ENCODE results near the gene ZNF408. TPM values are rescaled to one million over a fixed set of nuclear protein-coding genes. Genes with fewer than 3 reads are reported as not detected.
A peak's percentile ranks its signal among the peaks of the same experiment; 100 is the strongest.

ZNF408 gene
- total RNA-seq, 1 donor from 2014 or later = 9.3 TPM

GRCh38 chr11:46661836-46662235 is 39.0 kb upstream of the ZNF408 start:
- TF ChIP-seq CTCF (IDR thresholded peaks at IDR 0.05) = no peak
- peaks cover 98% of the 10 kb centered on the region for H3K36me3 ChIP-seq
- intact Hi-C loops (cut with DNase I) = no loop called here
- H3K4me1 ChIP-seq = no peaks in the 10 kb centered on the region
- H3K4me3 ChIP-seq = no peak overlapping the region
- no peaks in the 10 kb centered on the region for H3K27me3 ChIP-seq
- H3K9me3 ChIP-seq = no peaks in the 10 kb centered on the region
- DNase-seq = no peak
- no peak overlapping the region for H3K27ac ChIP-seq
- ATAC-seq = no peak

- peaks cover 98% of the 10 kb centered on the region for H3K36me3 ChIP-seq
- H3K27ac ChIP-seq = no peak overlapping the region
- no peaks in the 10 kb centered on the region for H3K4me1 ChIP-seq
- H3K9me3 ChIP-seq = no peaks in the 10 kb centered on the region
- H3K4me3 ChIP-seq = no peak overlapping the region
- no peak for ATAC-seq
- no peak for TF ChIP-seq CTCF (IDR thresholded peaks at IDR 0.05)
- no peak for DNase-seq
- intact Hi-C loops (cut with DNase I) = no loop called here
- H3K27me3 ChIP-seq = no peaks in the 10 kb centered on the region
These were observed 38.5 kb upstream of the ZNF408 start for GRCh38 chr11:46662366-46662765.

- no peak overlapping the region for H3K4me3 ChIP-seq
- DNase-seq (no peak), ATAC-seq (no peak)
- no peaks in the 10 kb centered on the region for H3K4me1 ChIP-seq
- intact Hi-C loops (cut with DNase I) = no loop called here
- no peaks in the 10 kb centered on the region for H3K27me3 ChIP-seq
- H3K36me3 ChIP-seq = peaks cover 98% of the 10 kb centered on the region
- H3K9me3 ChIP-seq = no peaks in the 10 kb centered on the region
- no peak for TF ChIP-seq CTCF (IDR thresholded peaks at IDR 0.05)
- no peak overlapping the region for H3K27ac ChIP-seq
These were observed 37.4 kb upstream of the ZNF408 start for GRCh38 chr11:46663277-46663940.

GRCh38 chr11:46664612-46665011 is 36.2 kb upstream of the ZNF408 start:
- no peaks in the 10 kb centered on the region for H3K9me3 ChIP-seq
- peak; percentile 28 for DNase-seq
- H3K36me3 ChIP-seq = peaks cover 98% of the 10 kb centered on the region
- H3K27ac ChIP-seq = no peak overlapping the region
- TF ChIP-seq CTCF (IDR thresholded peaks at IDR 0.05) = no peak
- H3K27me3 ChIP-seq = no peaks in the 10 kb centered on the region
- H3K4me3 ChIP-seq = no peak overlapping the region
- intact Hi-C loops (cut with DNase I) = no loop called here
- ATAC-seq = no peak
- H3K4me1 ChIP-seq = no peaks in the 10 kb centered on the region

- intact Hi-C loops (cut with DNase I) = no loop called here
These were observed 35.5 kb upstream of the ZNF408 start for GRCh38 chr11:46665356-46665755.

More at GRCh38 chr11:46665356-46665755, 35.5 kb upstream of the ZNF408 start:
- TF ChIP-seq CTCF (IDR thresholded peaks at IDR 0.05) = no peak
- H3K36me3 ChIP-seq = peaks cover 98% of the 10 kb centered on the region
- no peaks in the 10 kb centered on the region for H3K9me3 ChIP-seq
- H3K4me1 ChIP-seq = peaks cover under 1% of the 10 kb centered on the region
- ATAC-seq = no peak
- no peaks in the 10 kb centered on the region for H3K27me3 ChIP-seq
- no peak overlapping the region for H3K27ac ChIP-seq
- peak; percentile 33 for DNase-seq
- H3K4me3 ChIP-seq = no peak overlapping the region

Data from upper lobe of right lung (tissue), 1 donor.